HG02840 (cell line): ENCODE results near the gene HPN.
"Not testable (repeated sequence)": the region's sequence is repeated elsewhere in the genome, so short reads cannot be mapped to it uniquely, and the experiment has no call there.

ENCODE experiments used
- ATAC-seq: cut with Tn5 transposase; IDR thresholded peaks from one replicate; pipeline ENCODE4 v1.9.1; 2021; ENCODE audit warnings: mild to moderate bottlenecking, moderate library complexity, moderate number of reproducible peaks; ENCODE audit not compliant: unreplicated experiment, low FRiP score

The HPN gene

GRCh38 chr19:35041548-35042055, at the start of gene HPN:
TSS of gene HPN (plus strand) at chr19:35041721. CDS start at chr19:35042507, 786 bp downstream.
- no peak for ATAC-seq

- ATAC-seq: not testable (repeated sequence)
These were observed 48.9 kb upstream of the HPN start for GRCh38 chr19:34992582-34992981.

- no peak for ATAC-seq
These were observed 47.3 kb upstream of the HPN start for GRCh38 chr19:34994286-34994642.

GRCh38 chr19:34994643-34995541, 46.6 kb upstream of the HPN start:
- ATAC-seq: no peak

GRCh38 chr19:34995551-34995950, 46.0 kb upstream of the HPN start:
- no peak for ATAC-seq

- ATAC-seq: no peak
These were observed 44.4 kb upstream of the HPN start for GRCh38 chr19:34997071-34997617.

GRCh38 chr19:34998224-34998623, 43.3 kb upstream of the HPN start:
- not testable (repeated sequence) for ATAC-seq

GRCh38 chr19:34998777-34999497, 42.6 kb upstream of the HPN start:
- no peak for ATAC-seq

GRCh38 chr19:34999498-35000337, 41.8 kb upstream of the HPN start, which contains the start of gene GRAMD1A:
TSS of gene GRAMD1A (plus strand) at chr19:35000323. CDS start at chr19:35000479, 156 bp downstream.
- peak; percentile 48 for ATAC-seq

GRCh38 chr19:35000338-35000646, 41.2 kb upstream of the HPN start:
- no peak for ATAC-seq

GRCh38 chr19:35000647-35001501, 40.6 kb upstream of the HPN start:
- peak; percentile 22 for ATAC-seq

GRCh38 chr19:35002037-35002535, 39.4 kb upstream of the HPN start:
- ATAC-seq: no peak

GRCh38 chr19:35004517-35005255, 36.8 kb upstream of the HPN start:
- ATAC-seq: no peak

GRCh38 chr19:35005256-35005977, 36.1 kb upstream of the HPN start:
- no peak for ATAC-seq

- ATAC-seq: not testable (repeated sequence)
These were observed 35.5 kb upstream of the HPN start for GRCh38 chr19:35006007-35006341.

GRCh38 chr19:35006342-35006998, 35.1 kb upstream of the HPN start:
- ATAC-seq: no peak

- no peak for ATAC-seq
These were observed 34.5 kb upstream of the HPN start for GRCh38 chr19:35006999-35007365.

- ATAC-seq: not testable (repeated sequence)
These were observed 34.1 kb upstream of the HPN start for GRCh38 chr19:35007427-35007826.
